NCI-H446 treated with DMSO at 0.1 percent for 48 hours (cell line): ENCODE measurements around the gene TCF15.
"Not testable (repeated sequence)": the region's sequence is repeated elsewhere in the genome, so short reads cannot be mapped to it uniquely, and the experiment has no call there.

Source experiments
- DNase-seq: peaks from one replicate; lab custom pipeline; 2025; lab: John Stamatoyannopoulos, UW

The TCF15 gene

GRCh38 chr20:578940-579690 lies 31.0 kb downstream of the TCF15 start:
- not testable (repeated sequence) for DNase-seq

- no peak for DNase-seq
Observed at GRCh38 chr20:577167-577791, 32.8 kb downstream of the TCF15 start.

GRCh38 chr20:576156-576555 lies 34.0 kb downstream of the TCF15 start:
- no peak for DNase-seq

- no peak for DNase-seq
Observed at GRCh38 chr20:575230-575629, 34.9 kb downstream of the TCF15 start.

- no peak for DNase-seq
Observed at GRCh38 chr20:574297-574942, 35.7 kb downstream of the TCF15 start.

- no peak for DNase-seq
Observed at GRCh38 chr20:573414-574296, 36.5 kb downstream of the TCF15 start.

- DNase-seq: no peak
Observed at GRCh38 chr20:572727-573126, 37.4 kb downstream of the TCF15 start.

GRCh38 chr20:571754-572441 lies 38.2 kb downstream of the TCF15 start:
- no peak for DNase-seq

- DNase-seq: no peak
Observed at GRCh38 chr20:568673-569415, 41.3 kb downstream of the TCF15 start.

GRCh38 chr20:568097-568652 lies 41.9 kb downstream of the TCF15 start:
- no peak for DNase-seq

GRCh38 chr20:564192-564591 lies 45.9 kb downstream of the TCF15 start:
- no peak for DNase-seq

- DNase-seq: no peak
Observed at GRCh38 chr20:563187-563586, 46.9 kb downstream of the TCF15 start.

GRCh38 chr20:562232-562897 lies 47.7 kb downstream of the TCF15 start:
- DNase-seq: no peak

- peak; percentile 24 for DNase-seq
Observed at GRCh38 chr20:561437-562231, 48.5 kb downstream of the TCF15 start.

- no peak for DNase-seq
Observed at GRCh38 chr20:560680-561079, 49.4 kb downstream of the TCF15 start.

GRCh38 chr20:558117-558516 lies 52.0 kb downstream of the TCF15 start:
- no peak for DNase-seq

- DNase-seq: no peak
Observed at GRCh38 chr20:556984-557383, 53.1 kb downstream of the TCF15 start.

- no peak for DNase-seq
Observed at GRCh38 chr20:555976-556385, 54.1 kb downstream of the TCF15 start.
